Activated CD8-positive, alpha-beta T cell treated with anti-CD3 and anti-CD28 coated beads for 36 hours (primary cell): Measurements from ENCODE around the gene GPC5. TPM values are rescaled to one million over a fixed set of nuclear protein-coding genes. Genes with fewer than 3 reads are reported as not detected.

ENCODE experiments used
- ATAC-seq: fragments of 200-7000 bp; cut with Tn5 transposase; one replicate; pipeline ENCODE4 v1.10.0; 2021; ENCODE audit warnings: mild to moderate bottlenecking, moderate library complexity
- CTCF ChIA-PET: fragments of 350-600 bp; sonication (Branson Sonifier 250); formaldehyde crosslinking; loops from one replicate; lab custom pipeline; 2021; ENCODE audit warnings: antibody characterized with exemption; lab: Charles Lee
- POLR2A ChIA-PET: fragments of 350-600 bp; sonication (Branson Sonifier 250); formaldehyde crosslinking; loops from one replicate; lab custom pipeline; 2021; ENCODE audit warnings: antibody characterized with exemption; lab: Charles Lee
- DNase-seq: peaks from one replicate; pipeline ENCODE4 v3.0.0-alpha.2; 2020
- H3K27ac Mint-ChIP-seq: one replicate; pipeline ENCODE4 v1.8.0; 2021; ENCODE audit warnings: mild to moderate bottlenecking, mixed read lengths
- H3K27me3 Mint-ChIP-seq: one replicate; pipeline ENCODE4 v1.8.0; 2021; ENCODE audit warnings: mixed read lengths
- H3K36me3 Mint-ChIP-seq: one replicate; pipeline ENCODE4 v1.8.0; 2021; ENCODE audit warnings: low read depth, mixed read lengths
- H3K4me1 Mint-ChIP-seq: one replicate; pipeline ENCODE4 v1.8.0; 2021; ENCODE audit warnings: low read depth, mixed read lengths
- H3K4me3 Mint-ChIP-seq: one replicate; pipeline ENCODE4 v1.8.0; 2021; ENCODE audit warnings: mild to moderate bottlenecking, moderate library complexity, mixed read lengths
- H3K9me3 Mint-ChIP-seq: one replicate; pipeline ENCODE4 v1.8.0; 2021; ENCODE audit warnings: mixed read lengths
- CTCF ChIP-seq: fragments of 200-600 bp; IDR thresholded peaks from one replicate; pipeline ENCODE4 v1.8.0; 2022; ENCODE audit warnings: antibody characterized with exemption, mild to moderate bottlenecking
- intact Hi-C: fragments of 100-400 bp; cut with micrococcal nuclease; formaldehyde crosslinking; loops from one replicate; pipeline ENCODE4 v1.10.0; 2022
- total RNA-seq, 2 experiments: library from RNA; stranded (reverse); gene quantifications; one replicate each; pipeline ENCODE4 v1.2.3, GENCODE V29; 2021

GPC5 gene
- total RNA-seq, 2 experiments from 2014 or later = 0.13 to 0.14 TPM

GRCh38 chr13:91744284-91744683, 345.9 kb downstream of the GPC5 start:
- ChIA-PET POLR2A (interaction anchor here (0.6 kb wide), 1 partner anchor 293 kb away, joined by 3 read pairs; no protein-coding TSS in a partner anchor), CTCF (no interaction called here)
- no peaks in the 10 kb centered on the region for H3K4me1 Mint-ChIP-seq
- no peak overlapping the region for H3K4me3 Mint-ChIP-seq
- no peak for ATAC-seq
- no peak for TF ChIP-seq CTCF
- H3K27ac Mint-ChIP-seq = no peak overlapping the region
- intact Hi-C loops = no loop called here
- no peak for DNase-seq
- peaks cover 3% of the 10 kb centered on the region for H3K27me3 Mint-ChIP-seq
- H3K36me3 Mint-ChIP-seq = no peaks in the 10 kb centered on the region
- peaks cover 2% of the 10 kb centered on the region for H3K9me3 Mint-ChIP-seq

DNA sequence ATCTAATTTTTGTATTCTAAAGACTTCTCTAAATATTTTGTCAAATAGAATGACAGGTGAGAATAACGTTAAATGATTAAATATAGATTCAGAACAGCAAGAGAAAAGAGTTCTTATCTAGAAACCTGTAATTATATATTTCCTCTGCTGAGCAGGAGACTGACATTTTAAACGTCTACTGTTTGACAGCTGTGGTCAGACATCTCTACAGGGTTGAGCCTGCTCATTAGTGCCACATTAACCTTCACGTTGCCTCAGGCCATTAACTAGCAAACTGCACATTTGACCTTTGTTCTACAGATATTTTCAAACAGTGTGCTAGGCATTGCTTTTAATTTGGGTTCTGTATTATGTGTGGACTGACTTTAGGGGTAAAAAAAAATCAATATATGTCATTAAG, 347.5 kb downstream of the GPC5 start:
- no peaks in the 10 kb centered on the region for H3K27me3 Mint-ChIP-seq
- ChIA-PET CTCF (interaction anchor here (0.9 to 1.2 kb wide), 2 partner anchors 15 to 611 kb away, joined by 3 to 4 read pairs; no protein-coding TSS in a partner anchor), POLR2A (no interaction called here)
- no peaks in the 10 kb centered on the region for H3K36me3 Mint-ChIP-seq
- ATAC-seq = no peak
- H3K9me3 Mint-ChIP-seq = peaks cover 2% of the 10 kb centered on the region
- no peak overlapping the region for H3K27ac Mint-ChIP-seq
- intact Hi-C loops = no loop called here
- no peak for TF ChIP-seq CTCF
- DNase-seq = no peak
- no peaks in the 10 kb centered on the region for H3K4me1 Mint-ChIP-seq
- no peak overlapping the region for H3K4me3 Mint-ChIP-seq

GRCh38 chr13:91747186-91747585, 348.8 kb downstream of the GPC5 start:
- H3K9me3 Mint-ChIP-seq = peaks cover 2% of the 10 kb centered on the region
- no peak for TF ChIP-seq CTCF
- H3K27me3 Mint-ChIP-seq = no peaks in the 10 kb centered on the region
- no peaks in the 10 kb centered on the region for H3K36me3 Mint-ChIP-seq
- H3K27ac Mint-ChIP-seq = no peak overlapping the region
- CTCF ChIA-PET = interaction anchor here (1.2 kb wide), 1 partner anchor 16 kb away, joined by 4 read pairs; no protein-coding TSS in a partner anchor
- intact Hi-C loops = no loop called here
- DNase-seq = no peak
- ATAC-seq = no peak
- no peak overlapping the region for H3K4me3 Mint-ChIP-seq
- POLR2A ChIA-PET = no interaction called here
- H3K4me1 Mint-ChIP-seq = no peaks in the 10 kb centered on the region

DNA sequence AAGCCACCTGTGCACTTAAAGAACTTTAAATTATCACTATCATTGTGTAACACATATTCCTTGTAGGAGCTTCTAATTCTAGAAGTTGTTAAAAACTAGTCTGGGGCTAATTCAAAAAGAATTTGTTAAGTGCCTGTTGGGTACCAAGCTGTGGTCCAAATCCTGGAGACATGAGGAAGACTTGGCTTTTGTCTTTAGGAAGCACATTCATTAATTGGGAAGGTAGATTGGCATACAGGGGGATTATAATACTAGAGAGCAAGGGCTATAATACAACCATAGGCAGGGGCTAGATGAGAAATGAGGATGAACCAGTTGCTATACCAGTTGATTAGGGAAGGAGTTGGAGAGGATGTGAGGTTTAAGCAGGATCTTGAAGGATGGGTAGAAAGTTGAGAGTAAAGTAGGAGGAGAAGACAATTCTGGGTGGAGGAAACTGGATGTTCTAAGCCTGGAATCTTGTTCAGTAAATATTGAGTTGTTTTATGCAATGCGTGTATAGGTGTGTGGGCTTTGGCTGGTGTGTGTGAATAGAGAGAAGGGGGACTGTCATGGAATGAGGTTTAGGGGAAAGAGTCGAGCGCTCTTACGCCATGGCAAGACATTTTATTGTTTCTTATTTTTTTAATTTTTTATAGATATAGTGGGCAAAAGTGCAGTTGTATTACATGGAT, 350.1 kb downstream of the GPC5 start:
- Mint-ChIP-seq H3K4me3 (no peak overlapping the region), H3K36me3 (no peaks in the 10 kb centered on the region), H3K9me3 (peaks cover 2% of the 10 kb centered on the region), H3K4me1 (no peaks in the 10 kb centered on the region), H3K27ac (no peak overlapping the region), H3K27me3 (no peaks in the 10 kb centered on the region)
- DNase-seq (no peak), ATAC-seq (no peak)
- intact Hi-C loops = no loop called here
- ChIA-PET POLR2A (no interaction called here), CTCF (no interaction called here)
- TF ChIP-seq CTCF = no peak

GRCh38 chr13:91758724-91759123, 360.3 kb downstream of the GPC5 start:
- DNase-seq (no peak), ATAC-seq (no peak)
- no peak for TF ChIP-seq CTCF
- peaks cover 1% of the 10 kb centered on the region for H3K9me3 Mint-ChIP-seq
- H3K27ac Mint-ChIP-seq = no peak overlapping the region
- intact Hi-C loops = no loop called here
- H3K36me3 Mint-ChIP-seq = no peaks in the 10 kb centered on the region
- H3K4me1 Mint-ChIP-seq = no peaks in the 10 kb centered on the region
- H3K4me3 Mint-ChIP-seq = no peak overlapping the region
- CTCF ChIA-PET = no interaction called here
- H3K27me3 Mint-ChIP-seq = no peaks in the 10 kb centered on the region
- POLR2A ChIA-PET = no interaction called here
